Suppressor macrophage (primary cell): ENCODE measurements around the gene RIPOR3.

Experiments
- DNase-seq, 4 experiments: peaks; one replicate each; pipeline ENCODE4 v3.0.0-alpha.2; 2020 to 2022
- total RNA-seq, 17 experiments: gene quantifications; one replicate each; lab custom pipeline; 2026; ENCODE audit warnings: mixed read lengths in 6 of 17, inconsistent platforms in 3 of 17; lab: John Stamatoyannopoulos, UW

The RIPOR3 gene
- total RNA-seq = 0 to 3.6 (median 0) reads per million in 17 experiments

- no peak for DNase-seq
These were observed at the start of gene RIPOR3 for GRCh38 chr20:50690650-50691572. Gene RIPOR3, minus strand, starts transcription at chr20:50691542. Its CDS starts 414 bp downstream, at chr20:50691128.

DNA sequence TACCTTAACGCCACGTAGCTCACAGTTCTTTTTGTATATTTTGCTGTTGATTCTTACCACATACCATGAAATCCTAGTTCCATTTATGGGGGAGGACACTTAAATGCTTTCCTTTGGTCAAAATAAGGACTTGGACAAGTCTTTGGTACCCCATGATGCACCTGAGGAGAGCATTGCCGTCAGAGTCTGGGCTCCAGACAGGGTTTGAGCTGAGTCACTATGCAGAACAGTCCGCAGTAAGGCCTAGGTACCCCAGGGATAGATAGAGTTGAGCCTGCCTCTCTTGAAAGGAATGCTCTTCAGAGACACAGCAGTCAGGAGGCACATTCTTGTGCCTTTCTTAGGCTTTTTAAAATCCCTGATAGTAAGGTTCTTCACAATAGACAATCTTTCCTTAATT is 46.0 kb upstream of the RIPOR3 start:
- no peak for DNase-seq

DNA sequence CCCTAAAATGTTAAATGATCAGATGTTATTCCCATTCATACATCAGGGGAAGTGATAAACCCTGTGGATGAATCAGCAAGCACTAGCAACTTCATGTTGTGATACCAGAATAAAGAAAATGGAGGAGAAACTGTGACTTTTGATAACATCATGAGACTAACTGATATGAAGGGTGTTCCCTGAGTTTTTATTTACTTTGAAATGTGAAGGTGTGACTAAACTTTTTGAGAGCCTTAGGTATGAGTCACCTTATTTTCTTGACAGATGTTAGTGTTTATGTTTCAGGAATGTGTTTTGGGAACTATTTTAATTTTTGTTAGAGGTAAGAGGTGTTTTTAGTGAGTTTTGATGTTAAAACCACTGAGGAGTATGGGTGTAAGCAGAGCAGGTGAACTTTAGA is 44.5 kb upstream of the RIPOR3 start:
- no peak for DNase-seq

GRCh38 chr20:50734730-50735679 is 43.7 kb upstream of the RIPOR3 start:
- DNase-seq = no peak

DNA sequence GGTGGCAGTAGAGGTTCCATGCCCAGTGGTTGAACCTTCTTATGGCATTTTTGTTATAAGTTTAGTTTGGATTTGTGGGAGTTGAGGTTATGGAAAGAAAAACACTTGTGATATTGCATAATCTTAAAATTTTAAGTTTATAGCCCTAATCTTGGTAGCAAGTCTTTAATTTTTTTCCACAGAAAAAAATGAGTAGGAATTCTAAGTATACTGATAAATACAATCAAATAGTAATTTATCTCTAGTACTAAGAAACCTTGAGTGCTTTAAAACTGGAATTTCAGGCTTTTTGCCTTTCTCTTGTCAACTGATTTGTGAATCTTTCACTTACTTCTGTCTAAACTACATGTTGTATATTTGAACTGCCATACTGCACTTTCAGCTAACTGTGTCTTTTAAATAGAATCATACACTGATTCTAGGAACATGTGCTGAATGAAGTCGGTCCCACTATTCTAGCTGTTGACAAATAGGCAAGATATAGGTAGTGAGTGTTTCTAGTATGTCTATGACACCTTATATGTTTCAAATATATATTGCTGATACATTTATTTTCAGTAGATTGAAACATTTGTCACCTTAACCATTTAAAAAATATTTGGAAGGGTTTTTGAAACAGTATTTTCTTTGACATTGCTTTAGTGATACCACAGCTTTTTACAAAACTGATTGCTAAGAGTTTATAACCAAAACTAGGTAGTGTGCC is 42.5 kb upstream of the RIPOR3 start:
- no peak for DNase-seq

- no peak for DNase-seq
These were observed 40.8 kb upstream of the RIPOR3 start for GRCh38 chr20:50731930-50732690.

DNA sequence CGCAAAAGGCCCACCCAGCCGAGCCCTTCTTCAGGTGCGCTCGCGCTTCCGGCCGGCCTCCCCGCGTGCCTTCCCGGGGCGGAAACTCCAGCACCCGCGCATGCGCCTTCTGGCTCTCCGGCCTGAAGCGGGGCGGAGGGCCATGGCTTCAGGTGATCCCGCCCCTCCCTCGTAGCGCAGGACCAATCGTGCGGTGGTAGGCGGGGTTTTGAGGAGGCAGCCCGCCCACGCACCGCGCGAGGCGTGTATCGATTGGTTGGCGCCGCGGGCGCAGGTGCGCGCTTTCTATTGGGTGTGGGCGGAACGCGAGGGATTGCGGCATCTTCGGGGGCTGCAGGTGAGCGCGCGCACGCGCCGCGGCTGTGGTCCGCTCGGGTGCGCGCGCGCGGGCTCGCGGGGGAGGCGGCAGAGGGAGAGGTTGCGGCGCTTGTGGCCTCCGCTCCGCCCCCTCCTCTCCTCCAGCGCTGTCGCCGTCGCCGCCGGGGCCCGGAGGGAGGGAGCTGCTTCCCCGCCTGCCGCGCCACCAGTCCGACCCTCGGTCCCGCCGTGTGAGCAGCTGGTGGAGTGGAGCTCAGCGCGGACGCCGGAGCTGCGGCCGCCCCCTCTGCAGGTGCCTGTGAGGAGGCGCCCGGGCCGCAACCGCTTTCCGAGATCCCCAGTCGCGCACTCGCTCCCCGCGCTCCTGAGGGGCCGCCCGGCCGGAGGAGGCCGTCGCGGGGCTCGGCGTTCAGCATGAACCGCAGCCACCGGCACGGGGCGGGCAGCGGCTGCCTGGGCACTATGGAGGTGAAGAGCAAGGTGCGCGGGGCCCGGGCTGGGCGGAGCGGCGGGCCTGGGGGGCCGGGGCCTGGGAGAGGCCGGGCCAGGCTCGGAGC is 40.0 kb upstream of the RIPOR3 start, which contains the start of gene PARD6B:
Gene PARD6B, plus strand, starts transcription at position 526 of the 875 bp plus-strand sequence. Its CDS starts 207 bp downstream, at position 733.
- DNase-seq = peak; percentile 95 to 99 (median 98)

DNA sequence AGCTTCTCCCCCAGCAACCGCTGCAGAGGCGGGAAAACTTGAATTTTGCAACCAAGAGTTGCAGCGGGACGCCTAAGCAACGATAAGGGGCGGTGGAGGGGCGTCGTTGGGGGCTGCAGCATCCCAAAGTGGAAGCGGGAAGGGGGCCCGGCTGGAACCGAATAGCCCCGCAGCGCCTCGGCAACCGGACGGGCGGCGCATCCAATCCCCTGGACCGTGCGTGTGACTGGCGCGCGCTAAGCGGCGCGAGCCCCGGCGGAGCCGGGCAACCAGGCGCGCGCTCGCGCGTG is 39.4 kb upstream of the RIPOR3 start:
- no peak for DNase-seq

DNA sequence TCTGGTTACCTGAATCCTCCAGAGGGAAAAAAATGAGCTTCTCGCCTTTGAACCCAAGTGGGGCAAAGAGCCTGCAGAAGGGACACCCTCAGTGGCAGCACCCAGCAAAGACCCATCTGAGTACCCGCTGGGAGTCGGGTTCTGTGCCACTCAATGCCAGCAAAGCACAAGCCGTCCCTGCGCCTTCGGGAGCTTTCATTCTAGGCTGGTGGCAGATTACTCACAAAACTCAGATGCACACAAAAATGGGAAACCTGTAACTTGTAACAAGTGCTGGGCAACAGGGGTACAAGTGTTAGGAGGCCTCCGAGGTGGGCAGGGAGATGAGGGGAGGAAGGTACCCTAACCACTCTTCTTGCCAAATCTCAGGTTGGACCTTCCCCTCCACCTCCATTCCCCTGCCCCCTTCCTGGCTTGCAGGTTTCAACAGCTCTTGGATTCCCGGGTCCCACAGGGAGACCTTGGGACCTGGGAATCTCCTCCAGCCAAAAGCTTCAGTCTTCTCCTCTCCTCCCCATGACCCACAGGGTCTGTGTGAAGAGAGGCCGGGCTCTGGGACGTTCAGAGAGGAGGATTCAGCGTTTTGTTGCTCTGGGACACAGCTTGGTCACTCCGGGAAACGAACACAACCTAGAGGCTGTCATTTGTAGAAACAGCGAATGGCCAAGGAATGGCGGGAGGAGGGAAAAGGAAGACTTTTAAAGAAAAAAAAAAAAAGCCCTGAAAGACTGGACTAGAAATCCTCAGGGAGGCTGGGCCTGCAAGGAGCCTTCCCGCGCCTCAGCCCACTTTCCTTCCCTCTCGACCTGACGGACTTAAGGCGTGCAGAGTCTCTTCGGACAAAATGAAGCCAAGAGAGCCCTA is 38.8 kb upstream of the RIPOR3 start:
- no peak for DNase-seq

- no peak for DNase-seq
These were observed 37.9 kb upstream of the RIPOR3 start for GRCh38 chr20:50728981-50729874.

DNA sequence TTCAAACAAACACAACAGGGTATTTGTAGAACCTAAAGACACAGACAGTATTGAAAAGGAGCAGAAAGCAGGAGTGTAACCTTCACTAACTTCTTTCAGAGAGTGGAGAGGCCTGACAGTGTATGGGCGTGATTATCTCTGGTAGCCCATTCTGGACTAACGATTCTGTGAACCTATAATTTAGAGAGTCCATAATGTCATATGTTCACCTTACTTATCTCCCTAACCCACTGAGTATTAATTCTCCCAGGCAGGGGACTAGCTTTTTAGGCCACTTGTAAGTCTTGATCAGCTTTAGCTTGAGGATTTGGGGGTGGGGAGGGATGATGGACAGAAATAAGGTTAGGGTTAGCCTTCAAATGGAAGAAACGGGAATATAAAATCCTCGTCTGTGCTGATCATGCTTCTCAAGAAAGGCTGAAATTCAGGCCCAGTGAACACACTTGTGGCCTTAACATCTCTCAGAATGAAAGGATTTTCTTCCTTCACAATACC is 37.2 kb upstream of the RIPOR3 start:
- no peak for DNase-seq

DNA sequence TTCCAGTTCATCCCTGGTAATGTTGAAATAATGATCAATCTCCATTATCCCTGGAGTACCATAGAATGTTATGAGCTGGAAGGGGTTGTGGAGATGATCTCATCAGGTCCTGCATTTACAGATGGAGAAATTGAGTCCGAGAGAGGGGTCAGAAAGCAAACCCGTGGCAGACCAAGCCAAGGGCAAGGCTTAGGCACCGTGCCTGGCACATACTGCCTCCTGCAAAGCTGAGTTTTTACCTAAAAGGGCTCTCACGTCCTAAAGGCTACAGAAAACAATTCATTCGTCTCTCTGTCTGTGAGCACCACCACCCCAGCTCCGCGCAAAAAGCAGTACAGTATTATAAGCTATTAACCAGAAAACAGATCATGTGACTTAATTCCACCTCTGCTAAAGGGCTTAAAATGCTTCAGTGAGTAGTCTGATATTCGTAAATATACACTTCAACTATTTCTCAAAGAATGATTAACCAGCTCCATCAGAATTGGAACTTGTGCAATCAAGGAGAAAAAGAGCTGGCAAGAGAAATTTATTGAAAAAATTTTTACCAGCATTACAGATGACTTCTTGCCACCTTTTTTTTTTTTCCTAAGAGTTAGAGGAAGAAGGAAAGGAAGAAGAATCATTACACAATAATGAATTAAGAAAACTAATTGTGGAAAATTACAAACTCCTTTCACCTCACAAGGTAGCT is 36.6 kb upstream of the RIPOR3 start:
- no peak for DNase-seq

DNA sequence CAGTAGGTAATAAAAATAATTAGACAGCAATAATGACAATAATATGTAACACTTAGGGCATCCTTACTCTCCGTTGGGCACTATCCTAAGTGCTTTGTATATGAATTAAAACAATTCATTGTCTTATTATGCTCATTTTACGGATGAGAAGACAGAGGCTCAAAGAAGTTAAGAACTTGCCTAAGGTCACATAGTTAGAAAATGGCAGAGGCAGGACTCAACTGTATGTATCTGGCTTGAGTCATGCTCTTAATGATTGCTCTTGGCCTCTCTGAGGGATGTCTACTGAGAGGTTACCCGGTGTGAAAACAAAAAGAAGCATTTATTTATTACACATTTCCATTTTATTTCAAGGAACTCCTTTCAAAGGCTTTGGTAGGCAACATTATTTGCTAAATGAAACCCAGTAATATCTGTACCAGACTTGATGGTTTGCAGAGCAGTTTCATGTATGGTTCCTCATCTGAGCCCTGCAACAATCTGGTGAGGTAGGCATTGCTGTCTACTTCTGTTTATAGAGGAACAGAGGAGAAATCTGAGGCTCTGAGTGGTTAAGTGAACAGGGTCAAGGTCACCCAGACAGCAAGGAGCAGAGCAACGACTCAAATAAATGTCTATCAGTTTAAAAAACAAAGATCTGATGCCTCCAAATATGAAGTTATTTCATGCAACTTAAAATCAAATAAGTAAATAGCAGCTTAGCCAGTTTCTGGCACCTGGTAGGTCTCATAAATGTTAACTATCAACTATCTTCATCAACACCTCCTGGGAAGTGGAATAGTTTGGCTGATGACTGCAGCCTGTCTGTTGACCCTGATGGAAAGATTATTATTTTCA is 35.8 kb upstream of the RIPOR3 start:
- peak; percentile 39 to 67 (median 52) for DNase-seq

GRCh38 chr20:50725724-50726005 is 34.3 kb upstream of the RIPOR3 start:
- no peak for DNase-seq

DNA sequence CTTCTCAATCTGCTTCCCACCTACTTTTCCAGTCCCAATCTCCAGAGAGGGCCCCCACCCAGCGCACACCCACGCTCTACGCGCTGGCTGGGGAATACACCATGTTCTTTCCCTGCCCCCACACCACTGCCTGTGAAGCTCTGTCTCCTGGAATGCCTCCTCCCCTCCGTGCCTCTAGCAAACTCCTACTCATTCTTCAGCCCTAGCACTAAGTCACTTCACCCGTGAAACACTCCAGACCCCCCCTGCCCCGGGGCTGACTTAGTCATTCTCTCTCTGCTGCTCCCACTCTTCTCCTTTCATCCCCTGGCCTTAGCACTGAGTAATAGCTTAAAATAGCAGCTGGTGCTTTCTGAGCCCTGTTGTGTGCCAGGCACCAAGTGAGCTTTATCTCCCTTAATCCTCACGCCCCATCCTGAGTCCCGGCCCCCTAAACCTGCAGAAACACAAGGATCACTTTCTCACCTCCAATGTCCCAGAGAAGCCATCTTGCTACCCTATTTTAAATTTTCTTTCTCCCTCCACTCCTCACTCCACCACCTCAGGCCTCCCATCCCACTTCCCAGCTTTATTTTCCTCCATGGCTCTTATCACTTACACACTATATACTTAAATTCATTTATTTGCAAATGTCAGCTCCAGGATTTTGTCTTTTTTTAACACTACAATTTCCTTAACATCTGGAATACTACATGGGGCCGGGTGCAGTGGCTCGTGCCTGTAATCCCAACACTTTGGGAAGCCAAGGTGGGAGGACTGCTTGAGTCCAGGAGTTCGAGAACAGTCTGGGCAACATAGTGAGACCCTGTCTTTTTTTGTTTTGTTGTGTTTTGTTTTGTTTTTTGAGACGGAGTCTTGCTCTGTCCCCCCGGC is 33.7 kb upstream of the RIPOR3 start:
- peak; percentile 78 to 91 (median 86) for DNase-seq

DNA sequence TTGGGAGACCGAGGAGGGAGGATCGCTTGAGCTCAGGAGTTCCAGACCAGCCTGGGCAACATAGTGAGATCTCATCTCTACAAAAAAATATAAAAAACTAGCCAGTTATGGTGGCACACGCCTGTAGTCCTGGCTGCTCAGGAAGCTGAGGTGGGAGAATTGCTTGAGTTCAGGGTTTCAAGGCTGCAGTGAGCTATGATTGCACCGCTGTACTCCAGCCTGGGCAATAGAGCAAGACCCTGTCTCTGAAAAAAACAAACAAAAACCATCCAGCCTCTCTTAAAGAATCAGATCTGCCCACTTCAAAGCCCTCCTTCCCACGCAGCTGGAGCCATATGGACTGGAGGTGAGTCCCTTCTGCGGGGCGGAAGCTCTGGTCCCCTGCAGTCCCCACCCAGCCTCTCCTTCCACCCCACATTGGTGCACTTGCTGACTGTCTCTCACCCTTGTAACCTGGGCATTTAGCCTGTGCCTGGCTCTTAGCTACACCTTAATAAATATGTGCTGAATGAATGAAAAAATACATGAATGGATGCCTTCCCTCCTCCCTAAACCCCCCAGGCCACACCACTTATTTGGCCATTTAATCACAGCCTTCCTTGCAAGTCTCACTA is 32.9 kb upstream of the RIPOR3 start:
- DNase-seq = no peak
